Hematopoietic multipotent progenitor cell treated with erythropoietin and hydrocortisone succinate and interleukin-3 and kit ligand, for 8 days (in vitro differentiated cells): Measurements from ENCODE around the gene MTA3.
"Not testable (repeated sequence)": the region's sequence is repeated elsewhere in the genome, so short reads cannot be mapped to it uniquely, and the experiment has no call there.

Experiments used
- DNase-seq: peaks from one replicate; pipeline ENCODE4 v3.0.0-alpha.2; 2015

Gene MTA3

DNA sequence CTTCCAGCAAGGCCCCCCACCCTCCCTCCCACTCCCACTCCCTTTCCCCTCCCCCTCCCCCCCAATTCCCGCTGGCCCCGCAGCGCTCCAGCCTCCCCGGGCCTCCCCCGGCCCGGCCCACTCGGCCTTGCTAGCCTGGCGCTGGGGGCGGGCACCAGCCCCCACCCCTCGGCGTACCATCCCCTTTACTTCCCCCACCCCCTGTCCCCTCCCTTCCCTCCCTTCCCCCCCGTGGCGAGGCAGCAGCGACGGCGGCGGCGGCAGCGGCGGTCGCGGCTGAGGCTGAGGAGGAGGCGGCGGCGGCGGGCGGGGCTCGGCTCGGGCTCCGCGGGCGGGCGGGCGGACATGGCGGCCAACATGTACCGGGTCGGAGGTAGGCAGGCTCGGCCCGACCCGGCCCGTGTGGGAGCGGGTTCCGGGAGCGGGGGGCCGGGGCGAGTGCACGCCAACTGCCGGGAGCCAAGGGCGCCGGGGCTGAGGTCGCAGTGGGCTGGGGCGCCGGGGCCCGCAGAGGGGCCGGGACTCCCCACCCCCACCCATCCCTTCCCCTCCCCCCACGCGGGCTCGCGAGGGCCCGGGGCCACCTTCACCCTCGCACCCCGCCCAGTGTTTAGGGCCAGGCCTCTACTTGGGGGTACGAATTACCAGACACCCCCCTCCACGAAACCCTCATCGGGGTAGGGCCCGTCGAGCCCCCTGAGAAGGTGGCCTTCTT is at the start of gene MTA3:
Gene MTA3 (plus strand): TSS at position 232 of the 715 bp plus-strand sequence. CDS start 114 bp downstream, at position 346.
- DNase-seq, result peak; percentile 16

GRCh38 chr2:42519624-42520023 is 48.8 kb upstream of the MTA3 start:
- no peak for DNase-seq

DNA sequence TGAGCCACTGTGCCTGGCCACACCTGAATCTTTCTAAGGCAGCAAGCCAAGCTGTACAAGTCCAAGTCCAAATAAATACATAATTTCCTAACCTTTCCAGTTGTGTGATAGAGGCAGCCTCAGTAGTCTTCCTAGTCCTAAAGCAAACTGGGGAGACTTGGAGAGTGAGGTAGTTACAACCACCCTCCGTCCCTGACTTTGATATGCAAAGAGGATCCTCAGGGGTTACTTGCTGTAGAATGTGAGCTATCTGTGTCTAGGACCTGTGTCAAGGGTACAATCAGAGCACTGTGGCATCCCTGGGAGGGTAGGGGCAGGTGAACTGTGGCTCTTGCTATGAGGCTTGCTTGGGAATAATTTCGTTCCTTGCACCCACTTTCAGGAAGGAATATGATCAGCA is 46.4 kb upstream of the MTA3 start:
- no peak for DNase-seq

GRCh38 chr2:42523341-42523740 is 45.1 kb upstream of the MTA3 start:
- no peak for DNase-seq

DNA sequence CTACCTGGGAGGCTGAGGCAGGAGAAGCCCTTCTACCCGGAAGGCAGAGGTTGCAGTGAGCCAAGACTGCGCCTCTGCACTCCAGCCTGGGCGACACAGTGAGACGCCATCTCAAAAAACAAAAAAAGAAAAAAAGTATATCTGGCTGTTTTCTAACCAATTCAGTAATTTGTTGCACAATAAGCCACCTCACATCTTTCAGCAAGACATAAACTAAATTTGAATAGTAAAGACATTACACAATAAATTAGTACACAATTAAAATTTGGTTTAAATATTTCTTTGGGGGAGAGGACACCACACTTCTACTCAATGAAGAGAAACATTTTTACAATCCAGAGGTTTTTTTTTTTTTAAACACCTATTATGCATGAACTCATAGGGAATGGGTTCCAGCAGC is 36.0 kb upstream of the MTA3 start:
- DNase-seq, result no peak

DNA sequence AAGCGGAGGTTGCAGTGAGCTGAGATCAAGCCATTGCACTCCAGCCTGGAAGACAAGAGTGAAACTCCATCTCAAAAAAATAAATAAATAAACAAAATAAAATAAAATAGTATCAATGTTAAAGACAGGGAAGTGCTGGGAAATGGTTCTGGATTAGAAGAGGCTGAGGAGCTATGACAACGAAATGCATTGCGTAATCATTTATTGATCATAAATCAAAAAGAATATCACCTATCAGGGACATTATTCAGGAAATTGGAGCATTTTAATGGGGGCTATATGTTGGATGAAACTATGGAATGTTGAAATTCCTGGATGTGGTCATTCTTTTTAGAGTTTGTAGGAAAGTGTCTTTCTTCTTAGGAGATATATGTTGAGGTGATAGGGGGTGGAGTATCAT is 30.9 kb upstream of the MTA3 start:
- DNase-seq, result no peak

GRCh38 chr2:42542871-42543270 is 25.6 kb upstream of the MTA3 start:
- no peak for DNase-seq

GRCh38 chr2:42545023-42545721 is 23.3 kb upstream of the MTA3 start:
- no peak for DNase-seq

GRCh38 chr2:42545841-42546390 is 22.5 kb upstream of the MTA3 start:
- DNase-seq, result no peak

DNA sequence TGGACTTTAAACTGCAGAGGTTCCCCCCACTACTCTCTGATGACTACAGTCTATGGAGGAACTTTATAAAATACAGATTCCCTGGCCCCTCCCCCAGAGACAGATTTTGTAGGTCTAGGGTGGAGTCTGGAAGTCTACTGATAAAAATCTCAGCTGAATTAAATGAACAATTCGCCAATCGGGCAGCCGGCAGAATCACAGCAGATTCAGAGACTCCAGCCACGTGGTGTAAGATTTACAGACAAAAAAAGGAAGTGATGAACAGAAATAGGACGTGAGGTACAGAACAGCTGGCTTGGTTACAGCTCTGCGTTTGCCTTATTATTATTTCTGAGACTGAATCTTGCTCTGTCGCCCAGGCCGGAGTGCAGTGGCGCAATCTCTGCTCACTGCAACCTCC is 21.4 kb upstream of the MTA3 start:
- DNase-seq, result no peak

DNA sequence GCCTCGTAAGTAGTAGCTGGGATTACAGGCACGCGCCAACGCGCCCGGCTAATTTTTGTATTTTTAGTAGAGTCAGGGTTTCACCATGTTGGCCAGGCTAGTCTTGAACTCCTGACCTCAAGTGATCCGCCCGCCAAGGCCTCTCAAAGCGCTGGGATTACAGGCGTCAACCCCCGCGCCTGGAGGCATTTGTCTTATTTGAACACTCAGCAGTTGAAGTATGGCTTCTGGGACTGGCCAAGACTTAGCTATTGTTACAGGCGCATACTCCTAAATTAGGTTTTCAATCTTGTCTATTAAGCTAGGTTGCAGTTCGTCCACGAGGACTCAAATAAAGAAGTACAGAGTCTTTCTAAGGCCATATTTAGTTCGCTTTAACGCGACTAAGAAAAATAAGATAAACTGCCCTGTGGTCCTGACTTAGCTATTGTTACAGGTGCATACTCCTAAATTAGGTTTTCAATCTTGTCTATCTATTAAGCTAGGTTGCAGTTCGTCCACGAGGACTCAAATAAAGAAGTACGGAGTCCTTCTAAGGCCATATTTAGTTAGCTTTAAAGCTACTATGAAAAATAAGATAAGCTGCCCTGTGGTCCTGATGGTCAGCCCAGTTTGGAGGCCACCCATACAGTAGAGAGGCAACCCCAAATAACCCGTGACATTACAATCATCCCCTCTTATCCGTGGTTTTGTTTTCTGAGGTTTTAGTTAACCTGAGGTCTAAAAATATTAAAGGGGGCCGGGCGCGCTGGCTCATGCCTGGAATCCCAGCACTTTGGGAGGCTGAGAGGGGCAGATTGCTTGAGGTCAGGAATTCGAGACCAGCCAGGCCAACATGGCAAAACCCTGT is 20.8 kb upstream of the MTA3 start:
- no peak for DNase-seq

GRCh38 chr2:42550870-42551269 is 17.6 kb upstream of the MTA3 start:
- DNase-seq, result no peak

GRCh38 chr2:42554392-42554791 is 14.0 kb upstream of the MTA3 start:
- no peak for DNase-seq

DNA sequence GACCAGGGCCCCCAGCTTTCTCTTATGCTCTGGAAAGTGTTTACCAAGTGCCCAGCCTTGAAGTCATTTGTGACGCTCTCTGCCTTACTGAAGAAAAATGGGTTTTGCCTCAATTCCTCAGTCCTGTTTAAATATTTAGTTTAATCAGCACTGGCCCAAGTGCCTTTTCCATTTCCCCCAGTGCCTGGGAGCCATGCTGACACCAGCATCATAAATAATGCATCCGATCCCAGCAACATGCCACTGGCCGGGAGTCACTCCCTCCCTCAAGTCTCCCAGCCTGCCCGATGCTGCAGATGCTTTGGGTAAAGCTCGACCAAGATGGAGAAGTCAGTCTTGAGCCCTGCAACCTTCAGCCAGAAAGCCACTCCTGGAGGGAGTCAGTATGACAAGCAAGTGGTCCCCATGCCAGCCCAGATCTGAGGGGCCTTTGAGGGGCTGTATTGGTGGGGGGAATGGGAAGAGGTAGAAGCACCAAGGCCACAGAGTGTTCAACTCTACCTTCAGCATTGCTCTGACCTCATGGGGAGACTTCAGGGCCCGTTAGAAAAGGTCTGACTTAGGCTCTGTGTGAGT is 12.0 kb upstream of the MTA3 start:
- DNase-seq, result no peak

DNA sequence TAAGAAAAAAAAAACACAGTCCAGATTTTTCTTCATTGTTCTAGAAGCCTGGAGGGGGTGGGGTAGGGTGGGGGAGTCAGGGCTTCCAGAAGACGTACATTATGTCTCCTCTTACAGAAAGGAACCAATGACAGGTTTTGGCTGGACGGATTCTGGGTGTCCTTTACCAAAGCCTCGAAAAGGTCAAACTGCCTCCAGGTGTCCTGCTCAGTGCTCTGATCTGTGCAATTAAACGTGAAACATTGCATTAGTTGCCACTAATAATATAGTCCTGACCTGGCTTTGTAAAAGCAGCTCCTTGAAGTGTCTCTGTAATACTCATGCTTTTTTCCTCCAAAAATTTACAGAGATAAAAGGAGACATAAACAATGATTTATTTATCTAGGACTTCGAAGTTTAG is 11.1 kb upstream of the MTA3 start:
- DNase-seq, result no peak

GRCh38 chr2:42558827-42559226 is 9.6 kb upstream of the MTA3 start:
- peak; percentile 54 for DNase-seq

DNA sequence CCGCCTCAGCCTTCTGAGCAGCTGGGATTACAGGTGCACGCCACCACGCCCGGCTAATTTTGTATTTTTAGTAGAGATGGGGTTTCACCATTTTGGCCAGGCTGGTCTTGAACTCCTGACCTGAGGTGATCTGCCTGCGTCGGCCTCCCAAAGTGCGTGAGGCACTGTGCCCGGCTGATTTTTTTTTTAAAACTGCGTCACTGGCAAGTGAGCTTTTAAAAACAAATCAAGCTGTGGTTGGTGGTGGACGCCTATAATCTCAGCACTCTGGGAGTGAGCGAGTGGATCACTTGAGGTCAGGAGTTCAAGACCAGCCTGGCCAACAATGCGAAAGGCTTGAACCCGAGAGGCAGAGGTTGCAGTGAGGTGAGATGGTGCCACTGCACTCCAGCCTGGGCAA is 8.3 kb upstream of the MTA3 start:
- DNase-seq, result not testable (repeated sequence)

- DNase-seq, result no peak
Observed at GRCh38 chr2:42560899-42561298, 7.5 kb upstream of the MTA3 start.

GRCh38 chr2:42562474-42563144 is 5.8 kb upstream of the MTA3 start:
- DNase-seq, result no peak

DNA sequence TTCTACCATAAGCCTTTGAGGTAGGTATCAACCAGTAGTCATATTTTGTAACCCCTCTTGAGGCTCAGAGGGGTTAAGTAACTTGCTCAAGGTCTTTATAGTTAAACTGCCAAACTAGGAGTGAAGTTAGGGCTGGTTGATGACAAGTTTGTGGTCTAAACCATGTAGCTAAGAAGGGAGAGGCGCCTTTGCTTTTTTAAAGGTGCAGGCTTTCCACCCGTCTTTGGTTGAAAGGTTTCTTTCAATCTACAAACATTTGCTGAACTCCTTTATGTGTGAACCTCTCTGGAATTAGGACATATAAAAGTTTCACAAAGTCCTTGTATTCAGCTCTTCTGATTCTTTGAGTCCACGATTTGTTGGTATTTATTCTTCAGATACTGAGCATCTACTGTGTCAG is 2.4 kb upstream of the MTA3 start:
- no peak for DNase-seq

DNA sequence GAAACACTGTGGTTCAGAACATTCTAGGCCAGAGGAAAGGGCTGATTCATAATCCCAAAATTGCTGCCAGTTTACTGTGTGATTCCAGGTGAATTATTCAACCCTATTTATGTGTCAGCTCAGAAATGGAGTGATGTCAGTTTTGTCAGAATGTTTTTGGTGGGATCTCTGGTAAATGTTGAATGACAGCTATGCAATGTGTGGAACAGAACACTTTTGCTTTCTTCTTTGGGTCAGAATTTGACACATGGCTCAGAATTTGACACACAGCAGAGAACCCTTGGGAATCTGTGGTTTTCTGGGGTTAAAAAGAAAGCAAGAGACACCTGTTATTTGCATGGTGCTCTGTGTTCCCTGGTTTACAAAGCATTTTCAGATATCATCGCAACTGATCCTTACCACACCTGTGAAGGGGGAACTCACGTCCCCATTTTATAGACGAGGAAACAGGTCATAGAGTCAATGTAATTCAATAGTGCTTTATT is 1.6 kb upstream of the MTA3 start:
- DNase-seq, result no peak

DNA sequence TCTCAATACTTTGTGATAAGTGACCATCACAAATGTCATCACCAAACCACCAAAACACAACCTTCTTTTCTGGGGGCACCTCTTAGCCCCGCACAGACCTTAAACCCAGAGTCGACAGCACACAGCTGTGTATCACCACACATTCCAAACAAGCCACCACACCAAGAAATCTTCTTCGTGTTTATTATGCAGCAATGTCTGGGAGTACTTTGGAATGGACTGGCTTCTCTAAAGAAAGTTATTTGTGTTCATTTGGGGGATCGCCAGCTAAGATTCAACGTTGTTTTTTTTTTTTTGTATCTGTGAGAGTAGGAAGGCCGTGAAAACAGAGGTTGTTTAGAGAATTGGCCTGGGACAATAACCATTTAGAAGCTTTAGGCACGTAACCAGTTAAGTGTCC is 1.1 kb upstream of the MTA3 start:
- DNase-seq, result no peak
